Measurements from ENCODE around the gene CAMKK2. TPM values are rescaled to one million over a fixed set of nuclear protein-coding genes. Genes with fewer than 3 reads are reported as not detected.

The CAMKK2 gene
- polyA plus RNA-seq, 1 of the 3 experiments (the other 2 are of a cell fraction), result 23.6 TPM

GRCh38 chr12:121283841-121284240, 12.7 kb downstream of the CAMKK2 start:
- H3K9me2 ChIP-seq, result no peaks in the 10 kb centered on the region
- no peaks in the 10 kb centered on the region for H3F3A ChIP-seq (replicated peaks; ENCODE audit: insufficient read depth)
- no peaks in the 10 kb centered on the region for H3K27me3 ChIP-seq (ENCODE audit: insufficient read depth)
- 92% methylated on average over 6 of the region's 6 CpGs for WGBS (ENCODE audit: low lambda C conversion rate)
- H3K4me1 ChIP-seq (ENCODE audit: control insufficient read depth in 1 of 2, insufficient read depth in 2 of 2, low read depth in 1 of 2, low read length in 1 of 2), result peaks cover under 1 to 12% of the 10 kb centered on the region in 2 experiments; a peak in 2 of 4 replicates
- POLR2A ChIA-PET, result interaction anchor here (0.6 kb wide), 1 partner anchor 184 kb away, joined by 3 read pairs; no protein-coding TSS in a partner anchor
- no peak overlapping the region for H3K4me3 ChIP-seq (ENCODE audit: low read depth in 2 of 2, low read length in 1 of 2)
- H4K20me1 ChIP-seq (ENCODE audit: insufficient read depth), result peaks cover 5% of the 10 kb centered on the region; the same call in 1 of the 2 replicates
- CTCF ChIA-PET, result no interaction called here
- no peak for DNase-seq
- H3K27ac ChIP-seq (ENCODE audit: low read depth in 2 of 2, low read length in 1 of 2), result no peak overlapping the region
- peaks cover 0 to 3% of the 10 kb centered on the region in 2 experiments for H3K36me3 ChIP-seq (replicated peaks in 1 of 2; ENCODE audit: control insufficient read depth in 1 of 2, insufficient read depth in 2 of 2, low read length in 1 of 2)
- TF ChIP-seq JUND (IDR thresholded peaks at IDR 0.05) (no peak), GATA2 (CRISPR knock-in tag; IDR thresholded peaks at IDR 0.05) (no peak), RAD21 (IDR thresholded peaks at IDR 0.05; ENCODE audit: low read length) (no peak), MEF2A (IDR thresholded peaks at IDR 0.05; ENCODE audit: borderline replicate concordance, low read depth) (no peak), RFX5 (IDR thresholded peaks at IDR 0.05; ENCODE audit: low read length) (no peak), EP300 (IDR thresholded peaks at IDR 0.05; ENCODE audit: borderline replicate concordance in 1 of 2, low read depth in 1 of 2, low read length in 1 of 2) (no peak), YY1 (IDR thresholded peaks at IDR 0.05; ENCODE audit: low read depth) (no peak), GABPA (IDR thresholded peaks at IDR 0.05; ENCODE audit: low read depth) (no peak), TAF1 (IDR thresholded peaks at IDR 0.05; ENCODE audit: borderline replicate concordance, low read depth, low read length) (no peak), PBX3 (IDR thresholded peaks at IDR 0.05) (no peak), USF2 (IDR thresholded peaks at IDR 0.05; ENCODE audit: borderline replicate concordance, low read depth, low read length) (no peak), TEAD4 (IDR thresholded peaks at IDR 0.05; ENCODE audit: borderline replicate concordance, insufficient read depth) (no peak)
- H3K4me2 ChIP-seq, result no peak overlapping the region
- no peak overlapping the region for H2AFZ ChIP-seq (ENCODE audit: low read depth)
- H3K9me3 ChIP-seq, result no peaks in the 10 kb centered on the region
- no peak overlapping the region for H3K9ac ChIP-seq
- peaks cover 6% of the 10 kb centered on the region; the same call in 1 of the 2 replicates for H3K79me2 ChIP-seq (ENCODE audit: insufficient read depth)

- Histone ChIP-seq H3K36me3 (replicated peaks in 1 of 2; ENCODE audit: control insufficient read depth in 1 of 2, insufficient read depth in 2 of 2, low read length in 1 of 2) (peaks cover 0 to 3% of the 10 kb centered on the region in 2 experiments), H3K27ac (ENCODE audit: low read depth in 2 of 2, low read length in 1 of 2) (no peak overlapping the region), H3K79me2 (ENCODE audit: insufficient read depth) (peaks cover 6% of the 10 kb centered on the region; the same call in 1 of the 2 replicates), H3K4me1 (ENCODE audit: control insufficient read depth in 1 of 2, insufficient read depth in 2 of 2, low read depth in 1 of 2, low read length in 1 of 2) (peaks cover 4 to 17% of the 10 kb centered on the region in 2 experiments; a peak in 2 of 4 replicates), H3K9me3 (no peaks in the 10 kb centered on the region), H3K4me2 (no peak overlapping the region), H3F3A (replicated peaks; ENCODE audit: insufficient read depth) (no peaks in the 10 kb centered on the region), H3K27me3 (ENCODE audit: insufficient read depth) (no peaks in the 10 kb centered on the region), H3K9me2 (no peaks in the 10 kb centered on the region), H2AFZ (ENCODE audit: low read depth) (no peak overlapping the region), H3K4me3 (ENCODE audit: low read depth in 2 of 2, low read length in 1 of 2) (no peak overlapping the region), H3K9ac (no peak overlapping the region), H4K20me1 (ENCODE audit: insufficient read depth) (peaks cover 5% of the 10 kb centered on the region; the same call in 1 of the 2 replicates)
- no peak for DNase-seq
- ChIA-PET CTCF (no interaction called here), POLR2A (interaction anchor here (0.6 kb wide), 1 partner anchor 184 kb away, joined by 3 read pairs; no protein-coding TSS in a partner anchor)
- WGBS (ENCODE audit: low lambda C conversion rate), result 80% methylated on average over 5 of the region's 5 CpGs
- no peak for TF ChIP-seq TCF12 (IDR thresholded peaks at IDR 0.05)
- no peak for TF ChIP-seq MEF2A (IDR thresholded peaks at IDR 0.05; ENCODE audit: borderline replicate concordance, low read depth)
- TF ChIP-seq ZBTB33 (IDR thresholded peaks at IDR 0.05; ENCODE audit: borderline replicate concordance, low read depth), result no peak
- no peak for TF ChIP-seq FOSL2 (IDR thresholded peaks at IDR 0.05; ENCODE audit: borderline replicate concordance, low read depth)
- TF ChIP-seq SMC3 (IDR thresholded peaks at IDR 0.05; ENCODE audit: low read depth, low read length), result no peak
- no peak for TF ChIP-seq RXRA (IDR thresholded peaks at IDR 0.05; ENCODE audit: borderline replicate concordance, low read depth)
- TF ChIP-seq MAX (IDR thresholded peaks at IDR 0.05; ENCODE audit: low read depth), result no peak
- no peak for TF ChIP-seq USF1 (IDR thresholded peaks at IDR 0.05; ENCODE audit: borderline replicate concordance, low read depth)
- no peak for TF ChIP-seq NRF1 (IDR thresholded peaks at IDR 0.05; ENCODE audit: low read depth, low read length)
- no peak for TF ChIP-seq ELF1 (IDR thresholded peaks at IDR 0.05)
- TF ChIP-seq NFIC (IDR thresholded peaks at IDR 0.05; ENCODE audit: borderline replicate concordance), result no peak
Observed at GRCh38 chr12:121283388-121283787, 13.1 kb downstream of the CAMKK2 start.
